Esophagus squamous epithelium (tissue), 4 donors: ENCODE data around the gene TMEM132D.

Experiments used
- POLR2A ChIP-seq, 4 donors: fragments of 450-650 bp; IDR thresholded peaks; one replicate each; pipeline ENCODE4 v1.6.1; 2017; ENCODE audit warnings: antibody characterized with exemption in 4 of 4, mild to moderate bottlenecking in 4 of 4, moderate library complexity in 3 of 4
- TF ChIP-seq, protein P1 (sequence below), 6 experiments: fragments of 450-650 bp in 4 of 6; fragments of 200-600 bp in 2 of 6; sonication (generic) in 2 of 6; IDR thresholded peaks; one replicate each; pipeline ENCODE4 v1.5.1; 2016 to 2019; ENCODE audit warnings: antibody characterized with exemption in 6 of 6, mild to moderate bottlenecking in 4 of 6, moderate library complexity in 4 of 6

DNA sequence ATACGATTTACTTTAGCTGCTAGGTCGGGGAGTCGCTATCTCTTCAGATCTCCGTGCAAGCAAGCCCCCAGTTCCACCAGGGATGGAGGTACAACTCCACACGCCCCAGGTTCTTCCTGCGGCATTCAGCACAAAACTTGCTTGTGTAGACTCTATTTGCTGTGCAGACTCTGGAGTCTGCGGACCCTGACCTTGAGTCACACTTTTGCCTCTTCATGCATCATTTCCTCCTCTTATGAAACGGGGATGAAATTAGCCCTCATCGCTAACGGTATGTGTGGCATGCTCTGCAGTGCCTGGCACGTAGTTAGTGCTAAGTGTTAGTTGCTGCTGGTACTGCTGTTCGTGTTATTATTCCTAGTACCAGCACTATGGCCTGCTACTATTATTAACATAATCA lies 84.4 kb downstream of the TMEM132D start:
- TF ChIP-seq, protein P1, sequence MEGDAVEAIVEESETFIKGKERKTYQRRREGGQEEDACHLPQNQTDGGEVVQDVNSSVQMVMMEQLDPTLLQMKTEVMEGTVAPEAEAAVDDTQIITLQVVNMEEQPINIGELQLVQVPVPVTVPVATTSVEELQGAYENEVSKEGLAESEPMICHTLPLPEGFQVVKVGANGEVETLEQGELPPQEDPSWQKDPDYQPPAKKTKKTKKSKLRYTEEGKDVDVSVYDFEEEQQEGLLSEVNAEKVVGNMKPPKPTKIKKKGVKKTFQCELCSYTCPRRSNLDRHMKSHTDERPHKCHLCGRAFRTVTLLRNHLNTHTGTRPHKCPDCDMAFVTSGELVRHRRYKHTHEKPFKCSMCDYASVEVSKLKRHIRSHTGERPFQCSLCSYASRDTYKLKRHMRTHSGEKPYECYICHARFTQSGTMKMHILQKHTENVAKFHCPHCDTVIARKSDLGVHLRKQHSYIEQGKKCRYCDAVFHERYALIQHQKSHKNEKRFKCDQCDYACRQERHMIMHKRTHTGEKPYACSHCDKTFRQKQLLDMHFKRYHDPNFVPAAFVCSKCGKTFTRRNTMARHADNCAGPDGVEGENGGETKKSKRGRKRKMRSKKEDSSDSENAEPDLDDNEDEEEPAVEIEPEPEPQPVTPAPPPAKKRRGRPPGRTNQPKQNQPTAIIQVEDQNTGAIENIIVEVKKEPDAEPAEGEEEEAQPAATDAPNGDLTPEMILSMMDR (IDR thresholded peaks at IDR 0.05) = no peak
- no peak for TF ChIP-seq POLR2A (IDR thresholded peaks at IDR 0.05)
